Activated B cell treated with CpG ODN at 0.5 μM for 24 hours (primary cell): ENCODE data around the gene LRRC3. TPM values are rescaled to one million over a fixed set of nuclear protein-coding genes. Genes with fewer than 3 reads are reported as not detected.

ENCODE experiments used
- ATAC-seq: fragments of 200-7000 bp; cut with Tn5 transposase; one replicate; pipeline ENCODE4 v1.10.0; 2021; ENCODE audit warnings: low read depth, mild to moderate bottlenecking, moderate library complexity
- CTCF ChIA-PET: fragments of 350-600 bp; sonication (Branson Sonifier 250); formaldehyde crosslinking; loops from one replicate; lab custom pipeline; 2021; ENCODE audit warnings: antibody characterized with exemption; lab: Charles Lee
- POLR2A ChIA-PET: fragments of 350-600 bp; sonication (Branson Sonifier 250); formaldehyde crosslinking; loops from one replicate; lab custom pipeline; 2021; ENCODE audit warnings: antibody characterized with exemption; lab: Charles Lee
- DNase-seq: peaks from one replicate; pipeline ENCODE4 v3.0.0; 2022
- H3K27ac Mint-ChIP-seq: one replicate; pipeline ENCODE4 v1.8.0; 2020; ENCODE audit warnings: mixed read lengths
- H3K27me3 Mint-ChIP-seq: one replicate; pipeline ENCODE4 v1.8.0; 2021; ENCODE audit warnings: mixed read lengths
- H3K36me3 Mint-ChIP-seq: one replicate; pipeline ENCODE4 v1.8.0; 2021; ENCODE audit warnings: low read depth, mixed read lengths
- H3K4me1 Mint-ChIP-seq: one replicate; pipeline ENCODE4 v1.8.0; 2021; ENCODE audit warnings: mixed read lengths
- H3K4me3 Mint-ChIP-seq: one replicate; pipeline ENCODE4 v1.8.0; 2020; ENCODE audit warnings: mild to moderate bottlenecking, mixed read lengths
- H3K9me3 Mint-ChIP-seq: one replicate; pipeline ENCODE4 v1.8.0; 2020; ENCODE audit warnings: mixed read lengths
- intact Hi-C: fragments of 100-400 bp; cut with micrococcal nuclease; formaldehyde crosslinking; loops from one replicate; pipeline ENCODE4 v1.15.1; 2024
- total RNA-seq: library from RNA; stranded (reverse); gene quantifications from 2 replicates; pipeline ENCODE4 v1.2.3, GENCODE V29; 2022
- TF ChIP-seq, protein P1 (sequence below): fragments of 200-600 bp; IDR thresholded peaks from one replicate; pipeline ENCODE4 v1.8.0; 2022; ENCODE audit warnings: antibody characterized with exemption, mild to moderate bottlenecking

The LRRC3 gene
- total RNA-seq, 1 donor from 2014 or later = 1.00 TPM

GRCh38 chr21:44439211-44439600 is 16.1 kb upstream of the LRRC3 start:
- Mint-ChIP-seq H3K4me1 (no peaks in the 10 kb centered on the region), H3K27ac (no peak overlapping the region), H3K9me3 (no peaks in the 10 kb centered on the region), H3K36me3 (peaks cover 4% of the 10 kb centered on the region), H3K27me3 (no peaks in the 10 kb centered on the region), H3K4me3 (no peak overlapping the region)
- ATAC-seq (no peak), DNase-seq (no peak)
- POLR2A ChIA-PET = no interaction called here
- intact Hi-C loops = no loop called here
- CTCF ChIA-PET = no interaction called here
- TF ChIP-seq, protein P1, sequence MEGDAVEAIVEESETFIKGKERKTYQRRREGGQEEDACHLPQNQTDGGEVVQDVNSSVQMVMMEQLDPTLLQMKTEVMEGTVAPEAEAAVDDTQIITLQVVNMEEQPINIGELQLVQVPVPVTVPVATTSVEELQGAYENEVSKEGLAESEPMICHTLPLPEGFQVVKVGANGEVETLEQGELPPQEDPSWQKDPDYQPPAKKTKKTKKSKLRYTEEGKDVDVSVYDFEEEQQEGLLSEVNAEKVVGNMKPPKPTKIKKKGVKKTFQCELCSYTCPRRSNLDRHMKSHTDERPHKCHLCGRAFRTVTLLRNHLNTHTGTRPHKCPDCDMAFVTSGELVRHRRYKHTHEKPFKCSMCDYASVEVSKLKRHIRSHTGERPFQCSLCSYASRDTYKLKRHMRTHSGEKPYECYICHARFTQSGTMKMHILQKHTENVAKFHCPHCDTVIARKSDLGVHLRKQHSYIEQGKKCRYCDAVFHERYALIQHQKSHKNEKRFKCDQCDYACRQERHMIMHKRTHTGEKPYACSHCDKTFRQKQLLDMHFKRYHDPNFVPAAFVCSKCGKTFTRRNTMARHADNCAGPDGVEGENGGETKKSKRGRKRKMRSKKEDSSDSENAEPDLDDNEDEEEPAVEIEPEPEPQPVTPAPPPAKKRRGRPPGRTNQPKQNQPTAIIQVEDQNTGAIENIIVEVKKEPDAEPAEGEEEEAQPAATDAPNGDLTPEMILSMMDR = no peak

- intact Hi-C loops = no loop called here
- DNase-seq = no peak
- Mint-ChIP-seq H3K27me3 (peaks cover 2% of the 10 kb centered on the region), H3K4me3 (no peak overlapping the region), H3K36me3 (peaks cover 3% of the 10 kb centered on the region), H3K4me1 (peaks cover 2% of the 10 kb centered on the region), H3K9me3 (no peaks in the 10 kb centered on the region), H3K27ac (no peak overlapping the region)
- TF ChIP-seq, protein P1 = no peak
- ATAC-seq = no peak
- ChIA-PET CTCF (no interaction called here), POLR2A (no interaction called here)
These were observed 14.9 kb upstream of the LRRC3 start for GRCh38 chr21:44440241-44441040.

DNA sequence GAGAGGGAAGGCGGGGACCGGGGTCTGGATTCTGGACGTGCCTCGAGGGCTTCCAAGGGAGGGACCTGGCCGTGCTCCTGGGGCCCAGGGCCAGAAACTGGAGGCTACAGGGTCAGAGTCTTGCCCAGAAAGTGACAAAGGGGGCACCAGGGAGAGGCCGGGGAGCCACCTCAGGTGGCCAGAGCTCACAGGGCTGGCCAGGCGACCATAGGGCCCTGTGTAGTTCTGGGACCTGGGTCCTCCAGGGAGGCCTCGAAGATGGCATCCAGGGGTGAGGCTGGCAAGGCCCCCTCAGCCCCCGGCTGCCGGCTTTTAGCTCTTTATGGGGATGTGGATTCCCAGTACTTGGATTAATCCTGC is 14.3 kb upstream of the LRRC3 start:
- no peaks in the 10 kb centered on the region for H3K9me3 Mint-ChIP-seq
- DNase-seq (no peak), ATAC-seq (no peak)
- intact Hi-C loops = no loop called here
- peaks cover 2% of the 10 kb centered on the region for H3K4me1 Mint-ChIP-seq
- CTCF ChIA-PET = no interaction called here
- H3K36me3 Mint-ChIP-seq = peaks cover 3% of the 10 kb centered on the region
- no peak overlapping the region for H3K4me3 Mint-ChIP-seq
- H3K27me3 Mint-ChIP-seq = peaks cover 2% of the 10 kb centered on the region
- POLR2A ChIA-PET = no interaction called here
- TF ChIP-seq, protein P1 = no peak
- H3K27ac Mint-ChIP-seq = no peak overlapping the region

DNA sequence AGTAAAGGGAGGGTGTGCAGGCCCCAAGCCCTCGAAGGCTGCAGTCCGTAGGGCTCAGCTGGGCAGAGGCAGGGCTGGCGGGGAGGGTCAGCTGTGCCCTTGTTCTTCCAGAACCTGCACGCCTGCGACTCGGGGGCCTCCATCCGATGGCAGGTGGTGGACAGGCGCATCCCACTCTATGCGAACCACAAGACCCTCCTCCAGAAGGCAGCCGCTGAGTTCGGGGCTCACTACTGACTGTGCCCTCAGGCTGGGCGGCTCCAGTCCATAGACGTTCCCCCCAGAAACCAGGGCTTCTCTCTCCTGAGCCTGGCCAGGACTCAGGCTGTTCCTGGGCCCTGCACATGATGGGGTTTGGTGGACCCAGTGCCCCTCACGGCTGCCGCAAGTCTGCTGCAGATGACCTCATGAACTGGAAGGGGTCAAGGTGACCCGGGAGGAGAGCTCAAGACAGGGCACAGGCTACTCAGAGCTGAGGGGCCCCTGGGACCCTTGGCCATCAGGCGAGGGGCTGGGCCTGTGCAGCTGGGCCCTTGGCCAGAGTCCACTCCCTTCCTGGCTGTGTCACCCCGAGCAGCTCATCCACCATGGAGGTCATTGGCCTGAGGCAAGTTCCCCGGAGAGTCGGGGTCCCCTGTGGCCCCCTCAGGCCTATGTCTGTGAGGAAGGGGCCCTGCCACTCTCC is 13.6 kb upstream of the LRRC3 start:
- Mint-ChIP-seq H3K36me3 (peaks cover 3% of the 10 kb centered on the region), H3K4me3 (no peak overlapping the region), H3K4me1 (peaks cover 2% of the 10 kb centered on the region), H3K27me3 (peaks cover 2% of the 10 kb centered on the region), H3K27ac (no peak overlapping the region), H3K9me3 (no peaks in the 10 kb centered on the region)
- ChIA-PET CTCF (interaction anchor here (1.0 kb wide), 1 partner anchor 351 kb away, joined by 3 read pairs; no protein-coding TSS in a partner anchor), POLR2A (no interaction called here)
- TF ChIP-seq, protein P1 = no peak
- intact Hi-C loops = no loop called here
- ATAC-seq = no peak
- DNase-seq = no peak
